ENCODE results near the gene ZNF48. TPM values are rescaled to one million over a fixed set of nuclear protein-coding genes. Genes with fewer than 3 reads are reported as not detected.

ZNF48 gene
- total RNA-seq, 1 donor from 2014 or later = 12.6 TPM

GRCh38 chr16:30430428-30430970 lies 35.3 kb downstream of the ZNF48 start:
- DNase-seq (ENCODE audit: low read depth) = no peak
- TF ChIP-seq CTCF (conservative IDR thresholded peaks at IDR 0.05; ENCODE audit: low read depth, low read length) = no peak
- peak overlapping the region; percentile 18 for H3K4me3 ChIP-seq (ENCODE audit: low read depth, low read length)

- TF ChIP-seq CTCF (conservative IDR thresholded peaks at IDR 0.05; ENCODE audit: low read depth, low read length) = no peak
- no peak for DNase-seq (ENCODE audit: low read depth)
- no peak overlapping the region for H3K4me3 ChIP-seq (ENCODE audit: low read depth, low read length)
Measured at GRCh38 chr16:30434852-30435251, 39.6 kb downstream of the ZNF48 start.

GRCh38 chr16:30437511-30438046 lies 42.4 kb downstream of the ZNF48 start:
- no peak for TF ChIP-seq CTCF (conservative IDR thresholded peaks at IDR 0.05; ENCODE audit: low read depth, low read length)
- no peak for DNase-seq (ENCODE audit: low read depth)

GRCh38 chr16:30438835-30439234 lies 43.6 kb downstream of the ZNF48 start:
- DNase-seq (ENCODE audit: low read depth) = no peak
- TF ChIP-seq CTCF (conservative IDR thresholded peaks at IDR 0.05; ENCODE audit: low read depth, low read length) = no peak
- no peak overlapping the region for H3K4me3 ChIP-seq (ENCODE audit: low read depth, low read length)

More at GRCh38 chr16:30437511-30438046, 42.4 kb downstream of the ZNF48 start:
- no peak overlapping the region for H3K4me3 ChIP-seq (ENCODE audit: low read depth, low read length)

GRCh38 chr16:30439720-30440348 lies 44.6 kb downstream of the ZNF48 start:
- no peak for TF ChIP-seq CTCF (conservative IDR thresholded peaks at IDR 0.05; ENCODE audit: low read depth, low read length)
- H3K4me3 ChIP-seq (ENCODE audit: low read depth, low read length) = no peak overlapping the region
- no peak for DNase-seq (ENCODE audit: low read depth)

GRCh38 chr16:30443631-30444030 lies 48.4 kb downstream of the ZNF48 start:
- DNase-seq (ENCODE audit: low read depth) = no peak
- TF ChIP-seq CTCF (conservative IDR thresholded peaks at IDR 0.05; ENCODE audit: low read depth, low read length) = no peak

More at GRCh38 chr16:30443631-30444030, 48.4 kb downstream of the ZNF48 start:
- H3K4me3 ChIP-seq (ENCODE audit: low read depth, low read length) = peak overlapping the region; percentile 6

Measured in epithelial cell of proximal tubule (primary cell).